MCF 10A (cell line): ENCODE data around the gene SRRM5. TPM values are rescaled to one million over a fixed set of nuclear protein-coding genes. Genes with fewer than 3 reads are reported as not detected.
"Not testable (repeated sequence)": the region's sequence is repeated elsewhere in the genome, so short reads cannot be mapped to it uniquely, and the experiment has no call there.

Experiments used
- BruUV-seq: library from RNA; stranded (reverse); fragments of 400-500 nt; replicated peaks from 2 replicates; lab custom pipeline; 2021; lab: Mats Ljungman, UMichigan
- CTCF ChIA-PET: fragments of 300-600 bp; sonication (Branson Sonifier 250); formaldehyde crosslinking; extraction: SDS; loops from one replicate; lab custom pipeline; 2021; ENCODE audit warnings: antibody characterized with exemption, inconsistent platforms; lab: Yijun Ruan, JAX
- POLR2A ChIA-PET: fragments of 300-600, 350-650 bp; sonication (Branson Sonifier 250); formaldehyde crosslinking; extraction: SDS; loops from one replicate; lab custom pipeline; 2020; ENCODE audit warnings: antibody characterized with exemption, inconsistent platforms; lab: Yijun Ruan, JAX
- DNase-seq: peaks from one replicate; pipeline ENCODE4 v3.0.0-alpha.2; 2018; ENCODE audit not compliant: unreplicated experiment
- H3K27ac Mint-ChIP-seq: one replicate; pipeline ENCODE4 v1.8.0; 2022; ENCODE audit warnings: mild to moderate bottlenecking, low read depth, mixed read lengths; ENCODE audit not compliant: unreplicated experiment
- H3K27me3 Mint-ChIP-seq: one replicate; pipeline ENCODE4 v1.8.0; 2022; ENCODE audit warnings: mixed read lengths; ENCODE audit not compliant: insufficient read depth, unreplicated experiment
- H3K36me3 Mint-ChIP-seq: one replicate; pipeline ENCODE4 v1.8.0; 2022; ENCODE audit warnings: mild to moderate bottlenecking, moderate library complexity, mixed read lengths; ENCODE audit not compliant: insufficient read depth, unreplicated experiment
- H3K4me1 Mint-ChIP-seq: one replicate; pipeline ENCODE4 v1.8.0; 2022; ENCODE audit warnings: mixed read lengths; ENCODE audit not compliant: insufficient read depth, unreplicated experiment
- H3K4me3 Mint-ChIP-seq: one replicate; pipeline ENCODE4 v1.8.0; 2022; ENCODE audit warnings: mild to moderate bottlenecking, moderate library complexity, mixed read lengths; ENCODE audit not compliant: unreplicated experiment
- H3K9me3 Mint-ChIP-seq: one replicate; pipeline ENCODE4 v1.8.0; 2022; ENCODE audit warnings: mixed read lengths; ENCODE audit not compliant: unreplicated experiment
- intact Hi-C: fragments of 100-400 bp; cut with micrococcal nuclease; formaldehyde crosslinking; loops from 2 replicates; pipeline ENCODE4 v1.14.1; 2022
- total RNA-seq: library from RNA; stranded (reverse); gene quantifications from 2 replicates; pipeline ENCODE4 v1.2.3, GENCODE V29; 2022
- TF ChIP-seq, protein P1 (sequence below): fragments of 200-600 bp; IDR thresholded peaks from one replicate; pipeline ENCODE4 v1.8.0; 2022; ENCODE audit warnings: antibody characterized with exemption, mild to moderate bottlenecking; ENCODE audit not compliant: unreplicated experiment

Gene SRRM5
- total RNA-seq, 1 experiment from 2014 or later = 0.28 TPM

GRCh38 chr19:43584484-43584883 is 27.4 kb upstream of the SRRM5 start:
- H3K4me3 Mint-ChIP-seq = no peak overlapping the region
- ChIA-PET POLR2A (no interaction called here), CTCF (interaction anchor here (1.4 kb wide), 1 partner anchor 9 kb away, joined by 4 read pairs; no protein-coding TSS in a partner anchor)
- no peak overlapping the region for H3K27ac Mint-ChIP-seq
- no TSS peak for BruUV-seq
- DNase-seq = no peak
- no peaks in the 10 kb centered on the region for H3K27me3 Mint-ChIP-seq
- H3K9me3 Mint-ChIP-seq = no peaks in the 10 kb centered on the region
- no peaks in the 10 kb centered on the region for H3K4me1 Mint-ChIP-seq
- intact Hi-C loops = no loop called here
- TF ChIP-seq, protein P1, sequence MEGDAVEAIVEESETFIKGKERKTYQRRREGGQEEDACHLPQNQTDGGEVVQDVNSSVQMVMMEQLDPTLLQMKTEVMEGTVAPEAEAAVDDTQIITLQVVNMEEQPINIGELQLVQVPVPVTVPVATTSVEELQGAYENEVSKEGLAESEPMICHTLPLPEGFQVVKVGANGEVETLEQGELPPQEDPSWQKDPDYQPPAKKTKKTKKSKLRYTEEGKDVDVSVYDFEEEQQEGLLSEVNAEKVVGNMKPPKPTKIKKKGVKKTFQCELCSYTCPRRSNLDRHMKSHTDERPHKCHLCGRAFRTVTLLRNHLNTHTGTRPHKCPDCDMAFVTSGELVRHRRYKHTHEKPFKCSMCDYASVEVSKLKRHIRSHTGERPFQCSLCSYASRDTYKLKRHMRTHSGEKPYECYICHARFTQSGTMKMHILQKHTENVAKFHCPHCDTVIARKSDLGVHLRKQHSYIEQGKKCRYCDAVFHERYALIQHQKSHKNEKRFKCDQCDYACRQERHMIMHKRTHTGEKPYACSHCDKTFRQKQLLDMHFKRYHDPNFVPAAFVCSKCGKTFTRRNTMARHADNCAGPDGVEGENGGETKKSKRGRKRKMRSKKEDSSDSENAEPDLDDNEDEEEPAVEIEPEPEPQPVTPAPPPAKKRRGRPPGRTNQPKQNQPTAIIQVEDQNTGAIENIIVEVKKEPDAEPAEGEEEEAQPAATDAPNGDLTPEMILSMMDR = no peak
- peaks cover 10% of the 10 kb centered on the region for H3K36me3 Mint-ChIP-seq

DNA sequence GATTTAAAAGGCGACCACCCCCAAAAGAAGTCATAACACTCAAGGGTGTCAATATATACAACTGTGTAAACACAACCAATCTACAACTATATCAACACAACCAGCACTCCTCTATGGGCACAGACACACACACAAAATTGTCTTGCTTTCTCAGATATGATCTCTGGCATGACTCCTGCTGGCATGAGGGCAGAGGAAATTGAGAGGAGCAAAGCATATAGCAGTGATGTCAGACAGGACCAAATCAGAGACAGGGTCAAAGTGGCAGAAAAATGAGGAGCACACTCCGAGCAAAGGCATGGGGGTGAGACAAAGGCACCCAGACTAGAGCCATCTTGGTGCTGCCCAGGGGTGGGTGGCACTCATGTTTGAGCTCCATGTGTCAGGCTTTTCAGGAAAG is 25.5 kb upstream of the SRRM5 start:
- CTCF ChIA-PET = no interaction called here
- H3K4me1 Mint-ChIP-seq = no peaks in the 10 kb centered on the region
- no peak overlapping the region for H3K27ac Mint-ChIP-seq
- no TSS peak for BruUV-seq
- intact Hi-C loops = no loop called here
- POLR2A ChIA-PET = no interaction called here
- no peak overlapping the region for H3K4me3 Mint-ChIP-seq
- TF ChIP-seq, protein P1 = no peak
- no peaks in the 10 kb centered on the region for H3K9me3 Mint-ChIP-seq
- peaks cover 27% of the 10 kb centered on the region for H3K36me3 Mint-ChIP-seq
- H3K27me3 Mint-ChIP-seq = no peaks in the 10 kb centered on the region
- DNase-seq = no peak

GRCh38 chr19:43587029-43587428 is 24.9 kb upstream of the SRRM5 start:
- H3K4me3 Mint-ChIP-seq, intact Hi-C loops, CTCF ChIA-PET, H3K9me3 Mint-ChIP-seq, H3K4me1 Mint-ChIP-seq, POLR2A ChIA-PET, H3K27me3 Mint-ChIP-seq, H3K27ac Mint-ChIP-seq, DNase-seq, BruUV-seq: not testable (repeated sequence)
- peaks cover 30% of the 10 kb centered on the region for H3K36me3 Mint-ChIP-seq

DNA sequence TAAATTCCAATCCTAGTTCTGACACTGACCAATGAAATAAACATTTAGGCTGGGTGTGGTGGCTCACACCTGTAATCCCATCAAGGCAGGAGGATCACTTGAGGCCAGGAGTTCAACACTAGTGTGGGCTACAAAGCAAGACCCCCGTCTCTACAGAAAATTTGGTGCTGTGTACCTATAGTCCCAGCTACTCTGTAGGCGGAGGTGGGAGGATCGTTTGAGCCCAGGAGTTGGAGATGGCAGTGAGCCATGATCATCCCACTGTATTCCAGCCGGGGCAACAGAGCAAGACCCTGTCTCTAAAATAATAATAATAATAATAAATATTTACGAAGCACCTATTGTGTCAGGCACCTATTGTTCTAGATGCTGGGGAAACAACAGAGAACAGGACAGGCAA is 22.6 kb upstream of the SRRM5 start:
- intact Hi-C loops = no loop called here
- H3K4me3 Mint-ChIP-seq = no peak overlapping the region
- peaks cover 44% of the 10 kb centered on the region for H3K36me3 Mint-ChIP-seq
- TF ChIP-seq, protein P1 = no peak
- H3K4me1 Mint-ChIP-seq = peaks cover 10% of the 10 kb centered on the region
- ChIA-PET CTCF (interaction anchor here (1.1 to 1.2 kb wide), 2 partner anchors 18 to 189 kb away, joined by 3 to 5 read pairs; no protein-coding TSS in a partner anchor), POLR2A (interaction anchor here (1.1 kb wide), 1 partner anchor 11 kb away, joined by 3 read pairs; no protein-coding TSS in a partner anchor)
- no peaks in the 10 kb centered on the region for H3K27me3 Mint-ChIP-seq
- no peak for DNase-seq
- H3K9me3 Mint-ChIP-seq = no peaks in the 10 kb centered on the region
- BruUV-seq = no TSS peak
- H3K27ac Mint-ChIP-seq = no peak overlapping the region
